ENCODE data around the gene UBAP2L.
"Not testable (repeated sequence)": the region's sequence is repeated elsewhere in the genome, so short reads cannot be mapped to it uniquely, and the experiment has no call there.

The UBAP2L gene

GRCh38 chr1:154198756-154199562 lies 21.8 kb upstream of the UBAP2L start:
- DNase-seq (ENCODE audit: low spot score), result peak; percentile 52

DNA sequence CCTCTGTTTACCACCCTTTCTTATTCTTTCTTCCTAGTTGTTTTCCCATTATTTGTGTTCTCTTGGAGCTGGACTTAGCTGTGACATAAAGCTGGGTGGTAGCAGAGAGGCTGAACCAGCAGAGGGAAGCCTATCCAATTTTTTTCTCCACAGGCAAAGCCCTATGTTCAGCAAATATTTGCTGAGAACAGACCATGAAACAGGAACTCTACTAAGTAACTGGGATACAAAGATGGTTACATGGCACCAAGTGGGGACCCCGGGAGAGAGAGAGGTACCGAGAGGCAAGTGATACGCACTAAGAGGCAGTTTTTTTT lies 21.2 kb upstream of the UBAP2L start:
- no peak for DNase-seq (ENCODE audit: low spot score)

DNA sequence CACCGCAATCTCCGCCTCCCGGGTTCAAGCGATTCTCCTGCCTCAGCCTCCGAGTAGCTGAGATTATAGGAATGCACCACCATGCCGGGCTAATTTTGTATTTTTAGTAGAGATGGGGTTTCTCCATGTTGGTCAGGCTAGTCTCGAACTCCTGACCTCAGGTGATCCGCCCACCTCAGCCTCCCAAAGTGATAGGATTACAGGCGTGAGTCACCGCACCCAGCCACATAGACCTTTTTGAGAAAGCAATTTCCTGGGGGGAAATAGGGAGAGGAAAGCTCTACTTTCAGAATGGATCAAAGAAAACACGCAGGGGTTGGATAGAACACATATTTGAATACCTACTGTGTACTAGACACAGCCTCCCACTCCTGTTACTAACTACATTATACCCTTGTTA lies 15.0 kb upstream of the UBAP2L start:
- not testable (repeated sequence) for DNase-seq (ENCODE audit: low spot score)

DNA sequence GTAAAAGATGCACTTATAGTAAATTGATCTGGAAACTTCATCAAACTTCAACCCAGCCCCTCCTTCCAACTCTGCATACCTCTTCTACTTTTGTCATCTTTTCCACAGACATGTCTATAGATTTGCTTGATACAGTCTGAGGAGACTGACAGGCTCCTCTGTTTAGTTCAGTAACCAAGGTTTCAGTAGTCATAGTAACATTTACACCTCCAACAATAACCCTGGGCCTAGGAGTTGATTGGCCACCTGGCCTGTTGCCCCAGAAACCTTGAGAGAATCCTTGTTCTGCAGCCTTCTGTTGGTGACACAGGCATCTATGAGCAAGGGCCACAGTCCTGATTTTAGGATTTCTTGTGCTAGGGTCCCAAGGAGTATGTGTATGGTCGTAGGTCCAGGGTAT lies 14.6 kb upstream of the UBAP2L start, which contains the start of gene CFAP141:
TSS of gene CFAP141 (minus strand) at position 138 of the 400 bp plus-strand sequence. CDS start at position 112, 26 bp downstream.
- no peak for DNase-seq (ENCODE audit: low spot score)

DNA sequence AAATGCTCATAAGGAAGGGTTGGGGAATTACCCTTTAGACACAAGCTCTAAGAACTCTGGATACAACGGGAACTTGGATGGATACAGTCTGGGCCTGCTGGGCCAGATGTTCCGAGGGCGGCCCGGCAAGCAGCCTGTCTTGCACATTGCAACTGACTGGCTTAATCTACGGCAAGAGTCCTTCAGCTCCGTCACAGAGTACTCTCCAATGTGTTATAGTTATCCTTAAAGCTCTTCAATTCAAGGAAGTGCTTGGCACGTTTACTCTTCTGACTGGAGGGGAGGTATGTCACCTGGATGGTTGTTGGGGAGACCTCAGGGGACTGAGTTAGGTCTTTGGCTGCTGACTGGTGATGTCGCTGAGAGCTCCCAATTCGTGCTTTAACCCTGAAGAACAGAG lies 13.5 kb upstream of the UBAP2L start:
- no peak for DNase-seq (ENCODE audit: low spot score)

DNA sequence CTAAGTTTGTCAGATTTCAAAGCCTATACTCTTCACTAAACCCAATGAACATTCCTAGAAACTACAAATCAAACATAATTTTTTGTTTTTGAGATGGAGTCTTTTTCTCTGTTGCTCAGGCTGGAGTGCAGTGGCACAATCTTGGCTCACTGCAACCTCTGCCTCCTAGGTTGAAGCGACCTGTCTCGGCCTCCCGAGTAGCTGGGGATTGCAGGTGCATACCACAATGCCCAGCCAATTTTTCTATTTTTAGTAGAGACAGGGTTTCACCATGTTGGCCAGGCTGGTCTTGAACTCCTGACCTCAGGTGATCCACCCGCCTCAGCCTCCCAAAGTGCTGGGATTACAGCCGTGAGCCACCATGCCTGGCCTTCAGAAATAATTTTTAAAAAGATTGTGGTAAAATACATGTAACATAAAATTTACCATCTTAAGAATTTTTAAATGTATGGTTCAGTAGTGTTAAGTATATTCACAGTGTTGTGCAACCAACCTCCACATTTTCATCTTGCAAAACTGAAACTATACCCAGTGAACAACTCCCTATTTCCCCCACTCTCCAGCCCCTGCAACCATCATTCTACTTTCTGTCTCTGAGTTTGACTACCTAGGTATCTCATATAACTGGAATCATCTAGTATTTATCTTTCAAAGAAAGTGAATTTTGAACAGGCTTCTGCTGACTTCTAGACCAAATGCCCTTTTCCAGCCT lies 11.9 kb upstream of the UBAP2L start:
- DNase-seq (ENCODE audit: low spot score), result no peak

GRCh38 chr1:154212083-154212482 lies 8.7 kb upstream of the UBAP2L start:
- DNase-seq (ENCODE audit: low spot score), result no peak

DNA sequence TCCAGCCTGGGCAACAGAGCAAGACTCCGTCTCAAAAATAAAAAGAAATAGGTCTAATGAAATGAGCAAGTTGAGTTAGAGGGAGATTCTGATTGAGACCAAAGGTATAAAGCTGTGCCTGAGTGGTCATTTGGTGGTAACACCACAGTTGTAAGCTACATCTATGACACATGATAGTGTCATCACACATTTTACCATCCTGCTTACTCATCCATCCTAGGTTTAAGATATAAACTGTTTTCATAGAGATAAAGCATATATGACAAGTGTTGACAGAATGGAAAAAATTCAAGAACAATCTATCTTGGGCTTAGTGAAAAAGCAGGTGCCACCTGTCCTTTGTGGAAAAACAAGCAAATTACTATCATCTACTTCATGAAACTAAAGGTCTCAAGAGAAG lies 7.5 kb upstream of the UBAP2L start:
- no peak for DNase-seq (ENCODE audit: low spot score)

DNA sequence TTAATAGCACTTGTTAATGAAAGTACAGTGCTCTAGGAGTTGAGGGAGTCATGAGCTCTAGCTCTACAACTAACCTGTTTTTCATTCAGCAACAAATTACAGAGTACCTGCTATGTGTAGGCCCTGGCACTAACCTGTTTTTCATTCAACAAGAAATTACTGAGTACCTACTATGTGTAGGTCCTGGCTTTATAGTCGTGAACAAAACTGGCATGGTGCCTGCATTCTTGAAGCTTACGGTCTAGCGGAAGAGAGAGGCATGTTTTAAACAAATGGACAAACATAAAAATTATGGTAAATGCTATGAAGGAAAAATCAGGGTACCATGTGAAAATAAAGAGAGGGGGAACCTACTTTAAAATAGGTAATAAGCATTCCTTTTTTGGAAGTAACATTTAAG lies 2.2 kb upstream of the UBAP2L start:
- no peak for DNase-seq (ENCODE audit: low spot score)

- DNase-seq (ENCODE audit: low spot score), result no peak
Observed at GRCh38 chr1:154219541-154219940, 1.2 kb upstream of the UBAP2L start.

- DNase-seq (ENCODE audit: low spot score), result no peak
Observed at GRCh38 chr1:154220970-154221277, 169 bp downstream of the UBAP2L start.

DNA sequence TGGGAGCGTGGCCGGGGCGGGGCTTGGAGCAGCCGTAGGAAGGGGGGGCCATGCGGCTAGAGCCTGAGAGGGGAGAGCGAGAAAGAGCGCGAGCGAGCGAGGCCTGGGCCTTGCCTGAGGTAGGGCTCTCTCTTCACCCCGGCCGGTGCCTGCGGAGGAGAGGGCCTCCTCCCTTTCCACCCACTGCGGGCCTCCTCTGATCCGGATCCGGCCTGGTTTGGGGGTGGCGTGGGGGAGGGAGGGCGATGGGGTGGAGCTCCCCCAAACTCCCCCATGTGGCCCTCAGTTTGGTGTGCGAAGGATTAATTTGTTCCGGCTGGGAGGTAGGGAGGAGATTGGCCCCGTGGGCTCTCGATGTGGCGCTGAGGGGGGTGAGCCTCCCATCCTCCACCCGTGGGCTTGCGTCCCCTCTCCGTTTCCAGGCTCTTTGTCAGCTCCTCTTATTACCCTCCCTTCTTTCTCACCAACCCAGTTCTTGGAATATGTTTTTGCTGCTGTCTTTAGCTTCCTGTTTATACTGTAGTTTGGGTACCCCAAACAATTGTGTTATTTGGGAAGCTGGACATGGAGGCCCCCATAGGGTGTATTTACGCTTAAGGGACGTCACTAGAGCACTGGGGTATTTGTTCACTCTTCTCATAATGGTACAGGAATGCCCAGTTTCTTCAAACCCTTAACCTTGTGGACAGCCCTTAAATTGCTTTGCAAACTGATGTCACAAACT lies 685 bp downstream of the UBAP2L start:
- peak; percentile 55 for DNase-seq (ENCODE audit: low spot score)

GRCh38 chr1:154222518-154222917 lies 1.8 kb downstream of the UBAP2L start:
- DNase-seq (ENCODE audit: low spot score), result no peak

- no peak for DNase-seq (ENCODE audit: low spot score)
Observed at GRCh38 chr1:154222918-154223317, 2.2 kb downstream of the UBAP2L start.

- DNase-seq (ENCODE audit: low spot score), result no peak
Observed at GRCh38 chr1:154223621-154224020, 2.9 kb downstream of the UBAP2L start.

- DNase-seq (ENCODE audit: low spot score), result no peak
Observed at GRCh38 chr1:154225370-154225769, 4.6 kb downstream of the UBAP2L start.

DNA sequence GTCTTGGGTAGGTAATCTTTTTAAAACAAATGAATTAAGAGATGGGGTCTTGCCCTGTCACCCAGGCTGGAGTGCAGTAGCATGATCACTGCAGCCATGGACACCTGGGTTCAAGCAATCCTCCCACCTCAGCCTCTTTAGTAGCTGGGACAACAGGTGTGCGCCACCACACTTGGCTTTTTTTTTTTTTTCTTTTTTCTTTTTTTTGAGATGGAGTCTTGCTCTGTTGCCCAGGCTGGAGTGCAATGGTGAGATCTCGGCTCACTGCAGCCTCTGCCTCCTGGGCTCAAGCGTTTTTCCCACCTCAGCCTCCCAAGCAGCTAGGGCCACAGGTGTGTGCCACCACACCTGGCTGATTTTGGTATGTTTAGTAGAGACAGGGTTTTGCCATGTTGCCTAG lies 10.4 kb downstream of the UBAP2L start:
- DNase-seq (ENCODE audit: low spot score), result not testable (repeated sequence)

GRCh38 chr1:154233127-154233526 lies 12.4 kb downstream of the UBAP2L start:
- DNase-seq (ENCODE audit: low spot score), result not testable (repeated sequence)

- no peak for DNase-seq (ENCODE audit: low spot score)
Observed at GRCh38 chr1:154236855-154237254, 16.1 kb downstream of the UBAP2L start.

GRCh38 chr1:154237435-154237834 lies 16.7 kb downstream of the UBAP2L start:
- DNase-seq (ENCODE audit: low spot score), result no peak

DNA sequence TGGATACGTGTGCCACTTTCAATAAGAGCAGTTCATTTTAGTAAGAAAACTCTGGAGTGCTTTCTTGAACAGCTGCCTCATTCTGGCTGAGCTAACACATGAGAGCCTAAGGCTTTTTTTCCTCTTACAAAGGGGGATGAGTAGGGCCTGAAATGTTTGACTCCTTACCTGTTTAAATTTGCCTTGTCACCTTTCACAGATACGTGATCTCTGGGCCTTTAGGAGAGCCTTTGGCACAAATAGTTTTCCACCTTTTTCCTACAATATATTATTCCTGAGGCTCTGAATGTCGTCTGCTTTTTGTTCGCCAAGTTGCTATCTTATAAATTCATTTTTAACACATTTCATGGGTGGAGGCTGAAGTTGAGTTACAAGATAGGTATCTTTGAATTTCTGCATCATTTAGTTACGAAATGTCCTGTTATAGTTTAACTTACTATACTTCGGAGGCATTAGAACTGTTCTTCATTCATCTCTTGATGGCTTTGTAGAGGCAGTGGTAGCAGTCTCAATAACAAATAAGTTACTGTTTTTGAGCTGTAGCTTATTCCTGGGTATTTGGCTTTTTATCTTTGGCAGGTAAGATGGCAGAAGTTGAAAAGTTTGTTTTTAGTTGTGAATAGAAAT lies 17.2 kb downstream of the UBAP2L start:
- DNase-seq (ENCODE audit: low spot score), result no peak

- no peak for DNase-seq (ENCODE audit: low spot score)
Observed at GRCh38 chr1:154239491-154239890, 18.7 kb downstream of the UBAP2L start.

All from CD4-positive, alpha-beta T cell treated with Interleukin-6 at 100 ng/mL for 8 hours (primary cell).